Neural cell (in vitro differentiated cells): ENCODE measurements around the gene CDK6. TPM values are rescaled to one million over a fixed set of nuclear protein-coding genes. Genes with fewer than 3 reads are reported as not detected.

Experiments
- H2AFZ ChIP-seq: fragments of 200-600, 300-800 bp; sonication (generic), shearing (Covaris generic); 2 replicates; pipeline ENCODE4 v1.6.0; 2014; ENCODE audit warnings: low read depth, mild to moderate bottlenecking, antibody characterized with exemption, low read length, moderate library complexity
- H3F3A ChIP-seq: fragments of 200-600 bp; shearing (Covaris generic); 2 replicates; pipeline ENCODE4 v1.6.1; 2016; ENCODE audit warnings: mild to moderate bottlenecking, moderate library complexity, mixed read lengths, antibody characterized with exemption, low read length; ENCODE audit not compliant: insufficient read depth, poor library complexity, severe bottlenecking
- H3K27ac ChIP-seq: fragments of 200-600, 300-800 bp; sonication (generic), shearing (Covaris generic); 2 replicates; pipeline ENCODE4 v1.5.1; 2014; ENCODE audit warnings: mild to moderate bottlenecking, low read length, moderate library complexity
- H3K27me3 ChIP-seq: fragments of 300-800, 200-600 bp; sonication (generic), shearing (Covaris generic); 2 replicates; pipeline ENCODE4 v1.6.0; 2014; ENCODE audit warnings: mild to moderate bottlenecking, low read depth, low read length, moderate library complexity; ENCODE audit not compliant: insufficient read depth
- H3K36me3 ChIP-seq: fragments of 300-800, 200-600 bp; sonication (generic), shearing (Covaris generic); 2 replicates; pipeline ENCODE4 v1.5.1; 2014; ENCODE audit warnings: mild to moderate bottlenecking, antibody characterized with exemption, low read length, moderate library complexity; ENCODE audit not compliant: insufficient read depth
- H3K4me2 ChIP-seq: fragments of 300-800, 200-600 bp; sonication (generic), shearing (Covaris generic); 2 replicates; pipeline ENCODE4 v1.6.0; 2014; ENCODE audit warnings: mild to moderate bottlenecking, low read length
- H3K4me3 ChIP-seq: fragments of 300-800, 200-600 bp; sonication (generic), shearing (Covaris generic); 2 replicates; pipeline ENCODE4 v1.5.1; 2014; ENCODE audit warnings: mild to moderate bottlenecking, low read length, moderate library complexity
- H3K79me2 ChIP-seq: fragments of 200-600 bp; shearing (Covaris generic); replicated peaks from 2 replicates; pipeline ENCODE4 v1.6.0; 2014; ENCODE audit warnings: mild to moderate bottlenecking, low read length, moderate library complexity; ENCODE audit not compliant: insufficient read depth
- H3K9ac ChIP-seq: fragments of 300-800, 200-600 bp; sonication (generic), shearing (Covaris generic); 2 replicates; pipeline ENCODE4 v1.6.1; 2016; ENCODE audit warnings: mild to moderate bottlenecking, low read length, mixed read lengths
- H3K9me2 ChIP-seq: fragments of 200-600 bp; shearing (Covaris generic); 2 replicates; pipeline ENCODE4 v1.6.1; 2016; ENCODE audit warnings: mild to moderate bottlenecking, low read length, mixed read lengths; ENCODE audit not compliant: insufficient read depth
- H3K9me3 ChIP-seq: fragments of 200-600, 300-800 bp; sonication (generic), shearing (Covaris generic); 2 replicates; pipeline ENCODE4 v1.6.1; 2016; ENCODE audit warnings: mild to moderate bottlenecking, mixed run types, low read length, moderate library complexity, mixed read lengths
- H4K20me1 ChIP-seq: fragments of 200-600 bp; shearing (Covaris generic); 2 replicates; pipeline ENCODE4 v1.6.1; 2016; ENCODE audit warnings: mild to moderate bottlenecking, mixed run types; ENCODE audit not compliant: insufficient read depth
- CTCF ChIP-seq: fragments of 450-650 bp; IDR thresholded peaks from 2 replicates; pipeline ENCODE4 v1.5.1; 2014; ENCODE audit warnings: antibody characterized with exemption, mild to moderate bottlenecking, moderate library complexity; ENCODE audit not compliant: poor library complexity, severe bottlenecking
- EP300 ChIP-seq: fragments of 450-650 bp; conservative IDR thresholded peaks from 2 replicates; pipeline ENCODE4 v1.6.1; 2014; ENCODE audit warnings: antibody characterized with exemption, mild to moderate bottlenecking, moderate library complexity; ENCODE audit not compliant: poor library complexity, severe bottlenecking
- EZH2 ChIP-seq: fragments of 200-600, 300-800 bp; shearing (Covaris generic), sonication (generic); IDR thresholded peaks from 2 replicates; pipeline ENCODE4 v1.6.1; 2014; ENCODE audit warnings: antibody characterized with exemption, low read length, borderline replicate concordance, mild to moderate bottlenecking; ENCODE audit not compliant: insufficient read depth, poor library complexity, severe bottlenecking
- MXI1 ChIP-seq: fragments of 450-650 bp; conservative IDR thresholded peaks from 2 replicates; pipeline ENCODE4 v1.6.1; 2014; ENCODE audit warnings: antibody characterized with exemption, mild to moderate bottlenecking; ENCODE audit not compliant: poor library complexity, severe bottlenecking
- POLR2AphosphoS5 ChIP-seq: IDR thresholded peaks from 2 replicates; pipeline ENCODE4 v1.6.1; 2012
- RAD21 ChIP-seq: fragments of 450-650 bp; conservative IDR thresholded peaks from 2 replicates; pipeline ENCODE4 v1.6.1; 2014; ENCODE audit warnings: antibody characterized with exemption, mild to moderate bottlenecking, moderate library complexity
- REST ChIP-seq: IDR thresholded peaks from 2 replicates; pipeline ENCODE4 v1.6.1; 2012; ENCODE audit warnings: borderline replicate concordance
- SMC3 ChIP-seq: fragments of 450-650 bp; conservative IDR thresholded peaks from 2 replicates; pipeline ENCODE4 v1.6.1; 2014; ENCODE audit warnings: antibody characterized with exemption, mild to moderate bottlenecking, moderate library complexity; ENCODE audit not compliant: poor library complexity
- TAF1 ChIP-seq: IDR thresholded peaks from 2 replicates; pipeline ENCODE4 v1.6.1; 2012; ENCODE audit warnings: low read depth
- polyA plus RNA-seq: library from polyadenylated mRNA; depleted of rRNA; stranded (reverse); fragments of >200 nt; gene quantifications from 2 replicates; pipeline ENCODE4 v1.2.3, GENCODE V29; 2014

The CDK6 gene
- polyA plus RNA-seq, 1 donor from 2014 or later = 4.1 TPM

GRCh38 chr7:92845736-92846135 is 9.4 kb upstream of the CDK6 start:
- no peaks in the 10 kb centered on the region for H3K9me3 ChIP-seq
- no peak overlapping the region for H3K4me3 ChIP-seq
- H3K4me2 ChIP-seq = no peak overlapping the region
- H3K9ac ChIP-seq = no peak overlapping the region
- no peaks in the 10 kb centered on the region for H3F3A ChIP-seq
- H4K20me1 ChIP-seq = no peaks in the 10 kb centered on the region
- H2AFZ ChIP-seq = no peak overlapping the region
- no peak for TF ChIP-seq MXI1
- no peak for TF ChIP-seq TAF1
- no peak for TF ChIP-seq CTCF
- no peak for TF ChIP-seq RAD21
- TF ChIP-seq EZH2 = no peak
- TF ChIP-seq POLR2AphosphoS5 = no peak
- TF ChIP-seq EP300 = no peak
- no peak for TF ChIP-seq REST
- H3K27ac ChIP-seq = no peak overlapping the region
- H3K9me2 ChIP-seq = no peaks in the 10 kb centered on the region
- H3K27me3 ChIP-seq = no peaks in the 10 kb centered on the region
- no peaks in the 10 kb centered on the region for H3K79me2 ChIP-seq
- no peaks in the 10 kb centered on the region for H3K36me3 ChIP-seq

- Histone ChIP-seq H3K4me3 (no peak overlapping the region), H3F3A (no peaks in the 10 kb centered on the region), H3K79me2 (no peaks in the 10 kb centered on the region), H3K9me3 (no peaks in the 10 kb centered on the region), H3K36me3 (no peaks in the 10 kb centered on the region), H4K20me1 (no peaks in the 10 kb centered on the region), H3K9ac (no peak overlapping the region), H2AFZ (no peak overlapping the region), H3K4me2 (no peak overlapping the region), H3K27ac (no peak overlapping the region), H3K27me3 (peaks cover 4% of the 10 kb centered on the region), H3K9me2 (no peaks in the 10 kb centered on the region)
- no peak for TF ChIP-seq REST
- TF ChIP-seq EP300 = no peak
- TF ChIP-seq POLR2AphosphoS5 = no peak
- no peak for TF ChIP-seq SMC3
- no peak for TF ChIP-seq RAD21
- TF ChIP-seq TAF1 = no peak
- no peak for TF ChIP-seq CTCF
- no peak for TF ChIP-seq EZH2
- no peak for TF ChIP-seq MXI1
Measured at GRCh38 chr7:92843781-92844180, 7.4 kb upstream of the CDK6 start.
